ENCODE results near the gene CLOCK. TPM values are rescaled to one million over a fixed set of nuclear protein-coding genes. Genes with fewer than 3 reads are reported as not detected.
"Not testable (repeated sequence)": the region's sequence is repeated elsewhere in the genome, so short reads cannot be mapped to it uniquely, and the experiment has no call there.

Gene CLOCK
- 10.2 and 15.3 TPM in 2 replicates for total RNA-seq
- polyA plus RNA-seq: 9.2 and 10.0 TPM in 2 replicates

- Histone ChIP-seq H3K9me3 (ENCODE audit: low read depth) (no peaks in the 10 kb centered on the region), H3K36me3 (no peaks in the 10 kb centered on the region), H3K27ac (peak within 1 kb of the TSS; percentile 98), H3K4me3 (peak within 1 kb of the TSS; percentile 56), H3K4me1 (ENCODE audit: low read depth) (peaks cover 26% of the 10 kb centered on the region), H3K27me3 (no peaks in the 10 kb centered on the region)
- DNase-seq (ENCODE audit: low read depth in 1 of 2, low spot score in 1 of 2): peak; percentile 93 to 94
- TF ChIP-seq CTCF (IDR thresholded peaks at IDR 0.05; ENCODE audit: low read depth, low read length): peak; percentile 48
Observed at GRCh38 chr4:55546756-55547465, at the start of gene CLOCK. CLOCK (minus strand) TSS chr4:55546909; CDS start chr4:55482785, 64,124 bp downstream.

- no peaks in the 10 kb centered on the region for H3K36me3 ChIP-seq
- DNase-seq (ENCODE audit: low read depth in 1 of 2, low spot score in 1 of 2): no peak
- H3K4me3 ChIP-seq: no peak within 1 kb of the TSS
- no peaks in the 10 kb centered on the region for H3K9me3 ChIP-seq (ENCODE audit: low read depth)
- TF ChIP-seq CTCF (IDR thresholded peaks at IDR 0.05; ENCODE audit: low read depth, low read length): no peak
- no peaks in the 10 kb centered on the region for H3K27me3 ChIP-seq
- no peaks in the 10 kb centered on the region for H3K4me1 ChIP-seq (ENCODE audit: low read depth)
- no peak within 1 kb of the TSS for H3K27ac ChIP-seq
Observed at GRCh38 chr4:55592014-55592413, 45.3 kb upstream of the CLOCK start, which contains the start of gene PDCL2. PDCL2 (minus strand) TSS chr4:55592245; CDS start chr4:55592109, 136 bp downstream.

GRCh38 chr4:55588160-55588559 lies 41.5 kb upstream of the CLOCK start:
- no peak for DNase-seq (ENCODE audit: low read depth in 1 of 2, low spot score in 1 of 2)
- no peak overlapping the region for H3K27ac ChIP-seq
- no peaks in the 10 kb centered on the region for H3K27me3 ChIP-seq
- no peaks in the 10 kb centered on the region for H3K36me3 ChIP-seq
- TF ChIP-seq CTCF (IDR thresholded peaks at IDR 0.05; ENCODE audit: low read depth, low read length): no peak
- no peaks in the 10 kb centered on the region for H3K9me3 ChIP-seq (ENCODE audit: low read depth)
- no peaks in the 10 kb centered on the region for H3K4me1 ChIP-seq (ENCODE audit: low read depth)
- H3K4me3 ChIP-seq: no peak overlapping the region

- not testable (repeated sequence) for H3K27me3 ChIP-seq; H3K4me1 ChIP-seq (ENCODE audit: low read depth); H3K9me3 ChIP-seq (ENCODE audit: low read depth)
Observed at GRCh38 chr4:55582773-55583172, 36.1 kb upstream of the CLOCK start.

GRCh38 chr4:55578341-55579010 lies 31.8 kb upstream of the CLOCK start:
- Histone ChIP-seq H3K9me3 (ENCODE audit: low read depth) (no peaks in the 10 kb centered on the region), H3K4me3 (no peak overlapping the region), H3K27ac (no peak overlapping the region), H3K27me3 (no peaks in the 10 kb centered on the region), H3K36me3 (no peaks in the 10 kb centered on the region), H3K4me1 (ENCODE audit: low read depth) (no peaks in the 10 kb centered on the region)
- DNase-seq (ENCODE audit: low read depth in 1 of 2, low spot score in 1 of 2): no peak
- no peak for TF ChIP-seq CTCF (IDR thresholded peaks at IDR 0.05; ENCODE audit: low read depth, low read length)

More at GRCh38 chr4:55582773-55583172, 36.1 kb upstream of the CLOCK start:
- not testable (repeated sequence) for H3K36me3 ChIP-seq; H3K4me3 ChIP-seq; H3K27ac ChIP-seq; DNase-seq (ENCODE audit: low read depth in 1 of 2, low spot score in 1 of 2)

GRCh38 chr4:55575513-55575912 lies 28.8 kb upstream of the CLOCK start:
- H3K27me3 ChIP-seq: no peaks in the 10 kb centered on the region
- H3K36me3 ChIP-seq: no peaks in the 10 kb centered on the region
- no peak for DNase-seq (ENCODE audit: low read depth in 1 of 2, low spot score in 1 of 2)
- H3K4me1 ChIP-seq (ENCODE audit: low read depth): no peaks in the 10 kb centered on the region
- no peak overlapping the region for H3K27ac ChIP-seq
- no peak for TF ChIP-seq CTCF (IDR thresholded peaks at IDR 0.05; ENCODE audit: low read depth, low read length)
- no peak overlapping the region for H3K4me3 ChIP-seq
- no peaks in the 10 kb centered on the region for H3K9me3 ChIP-seq (ENCODE audit: low read depth)

Measured in cardiac muscle cell (in vitro differentiated cells and primary cell).